ENCODE results near the gene C11orf24. TPM values are rescaled to one million over a fixed set of nuclear protein-coding genes. Genes with fewer than 3 reads are reported as not detected.
A peak's percentile ranks its signal among the peaks of the same experiment; 100 is the strongest.

Gene C11orf24
- total RNA-seq, 4 donors from 2014 or later = 15.1 to 48.7 (median 26.0) TPM

- TF ChIP-seq POLR2AphosphoS5 (IDR thresholded peaks at IDR 0.05) (no peak), POLR2A (IDR thresholded peaks at IDR 0.05) (no peak), EP300 (IDR thresholded peaks at IDR 0.05) (no peak)
- TF ChIP-seq, protein P1, sequence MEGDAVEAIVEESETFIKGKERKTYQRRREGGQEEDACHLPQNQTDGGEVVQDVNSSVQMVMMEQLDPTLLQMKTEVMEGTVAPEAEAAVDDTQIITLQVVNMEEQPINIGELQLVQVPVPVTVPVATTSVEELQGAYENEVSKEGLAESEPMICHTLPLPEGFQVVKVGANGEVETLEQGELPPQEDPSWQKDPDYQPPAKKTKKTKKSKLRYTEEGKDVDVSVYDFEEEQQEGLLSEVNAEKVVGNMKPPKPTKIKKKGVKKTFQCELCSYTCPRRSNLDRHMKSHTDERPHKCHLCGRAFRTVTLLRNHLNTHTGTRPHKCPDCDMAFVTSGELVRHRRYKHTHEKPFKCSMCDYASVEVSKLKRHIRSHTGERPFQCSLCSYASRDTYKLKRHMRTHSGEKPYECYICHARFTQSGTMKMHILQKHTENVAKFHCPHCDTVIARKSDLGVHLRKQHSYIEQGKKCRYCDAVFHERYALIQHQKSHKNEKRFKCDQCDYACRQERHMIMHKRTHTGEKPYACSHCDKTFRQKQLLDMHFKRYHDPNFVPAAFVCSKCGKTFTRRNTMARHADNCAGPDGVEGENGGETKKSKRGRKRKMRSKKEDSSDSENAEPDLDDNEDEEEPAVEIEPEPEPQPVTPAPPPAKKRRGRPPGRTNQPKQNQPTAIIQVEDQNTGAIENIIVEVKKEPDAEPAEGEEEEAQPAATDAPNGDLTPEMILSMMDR (IDR thresholded peaks at IDR 0.05) = no peak
- peaks cover 2 to 55% (median 27%) of the 10 kb centered on the region in 3 donors for H3K4me1 ChIP-seq
- H3K9me3 ChIP-seq = no peaks in the 10 kb centered on the region
- H3K4me3 ChIP-seq = peak within 1 kb of the TSS; percentile 85 to 99
- H3K27ac ChIP-seq = peak within 1 kb of the TSS; percentile 90 to 100 (median 100)
- H3K36me3 ChIP-seq = no peaks in the 10 kb centered on the region
- ATAC-seq = peak; percentile 10
- no CpG with 5 or more reads among the region's 60 CpGs for whole genome bisulfite sequencing, 2 donors (ENCODE audit: low coverage in 1 of 2)
- H3K27me3 ChIP-seq = no peaks in the 10 kb centered on the region
These were observed 58.6 kb downstream of the C11orf24 start, which contains the start of gene KMT5B for GRCh38 chr11:68213135-68213515. Gene KMT5B (minus strand): TSS chr11:68213296. CDS start chr11:68190076, 23,220 bp downstream.

GRCh38 chr11:68212421-68213134 is 59.2 kb downstream of the C11orf24 start:
- Histone ChIP-seq H3K27ac (peak overlapping the region; percentile 90 to 100 (median 100)), H3K27me3 (no peaks in the 10 kb centered on the region), H3K9me3 (no peaks in the 10 kb centered on the region), H3K4me3 (peak overlapping the region; percentile 85 to 99), H3K36me3 (no peaks in the 10 kb centered on the region), H3K4me1 (peaks cover 2 to 58% (median 27%) of the 10 kb centered on the region in 3 donors)
- WGBS, 2 donors (ENCODE audit: low coverage in 1 of 2) = 0 to 1% methylated on average over 7 to 24 of the region's 80 CpGs
- TF ChIP-seq, protein P1 (IDR thresholded peaks at IDR 0.05) = peak in 3 of 4 experiments; percentile 48 to 60 (median 57)
- TF ChIP-seq EP300 (IDR thresholded peaks at IDR 0.05) = no peak
- peak; percentile 84 for ATAC-seq

DNA sequence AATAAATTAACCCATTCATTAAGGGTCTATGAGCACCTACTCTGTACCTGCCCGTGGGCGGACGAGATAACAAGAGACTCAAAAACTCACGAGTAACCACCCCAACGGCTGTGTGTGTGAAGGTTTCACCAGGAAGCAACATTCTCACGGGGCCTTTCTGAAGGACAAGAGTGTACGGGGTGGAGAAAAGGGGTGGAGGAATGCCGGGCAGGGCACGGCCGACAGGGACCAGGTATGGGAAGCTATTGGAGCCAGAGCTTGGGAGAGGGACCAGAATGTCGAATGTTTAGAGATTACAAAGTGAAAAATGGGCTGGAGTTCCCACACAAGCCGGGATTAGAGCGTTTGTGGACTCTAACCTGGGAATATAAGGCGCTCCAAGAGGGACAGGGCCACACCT is 60.2 kb downstream of the C11orf24 start:
- WGBS, 2 donors (ENCODE audit: low coverage in 1 of 2) = 22 to 25% methylated on average over 7 to 14 of the region's 14 CpGs
- peak overlapping the region in 3 of 4 donors; percentile 26 to 100 (median 100) for H3K27ac ChIP-seq
- H3K4me1 ChIP-seq = peaks cover 3 to 68% (median 27%) of the 10 kb centered on the region in 3 donors
- no peaks in the 10 kb centered on the region for H3K9me3 ChIP-seq
- no peaks in the 10 kb centered on the region for H3K36me3 ChIP-seq
- TF ChIP-seq EP300 (IDR thresholded peaks at IDR 0.05) (no peak), POLR2A (IDR thresholded peaks at IDR 0.05) (no peak), POLR2AphosphoS5 (IDR thresholded peaks at IDR 0.05) (no peak)
- TF ChIP-seq, protein P1 (IDR thresholded peaks at IDR 0.05) = no peak
- no peak for ATAC-seq
- no peaks in the 10 kb centered on the region for H3K27me3 ChIP-seq
- H3K4me3 ChIP-seq = peak overlapping the region; percentile 85 to 99

Other genes with a start within 250 kb of the C11orf24 start
- gene NDUFS8, start 241.3 kb downstream of the C11orf24 start, total RNA-seq = 100 to 1,000 TPM; 145 to 203 (median 159) TPM
- 100 to 1,000 TPM in 1 of 4 donors, 10 to 100 TPM in 3; 44.5 to 140 (median 81.2) TPM for gene TCIRG1, start 232.9 kb downstream of the C11orf24 start, total RNA-seq
- 10 to 100 TPM; 11.1 to 66.1 (median 33.9) TPM for gene CHKA, start 150.6 kb downstream of the C11orf24 start, total RNA-seq
- 10 to 100 TPM; 35.1 to 75.6 (median 39.8) TPM for gene KMT5B, start 58.7 kb downstream of the C11orf24 start, total RNA-seq
- gene LRP5, start 40.6 kb upstream of the C11orf24 start, total RNA-seq = 10 to 100 TPM; 32.6 to 68.9 (median 42.5) TPM
- gene PPP6R3, start 188.8 kb upstream of the C11orf24 start, total RNA-seq = 100 to 1,000 TPM; 128 to 164 (median 144) TPM